Endothelial cell of umbilical vein (primary cell): Measurements from ENCODE around the gene FAM185A. TPM values are rescaled to one million over a fixed set of nuclear protein-coding genes. Genes with fewer than 3 reads are reported as not detected.
"Not testable (repeated sequence)": the region's sequence is repeated elsewhere in the genome, so short reads cannot be mapped to it uniquely, and the experiment has no call there.

Experiments used
- BruUV-seq: library from RNA; stranded (reverse); fragments of 400-500 nt; replicated peaks from 2 replicates; lab custom pipeline; 2021; lab: Mats Ljungman, UMichigan
- CTCF ChIA-PET: fragments of 300-600, 350-600 bp; sonication (Branson Sonifier 250); formaldehyde crosslinking; loops from one replicate; lab custom pipeline; 2021; ENCODE audit warnings: antibody characterized with exemption, inconsistent platforms; lab: Charles Lee
- POLR2A ChIA-PET: fragments of 300-600, 350-600 bp; sonication (Branson Sonifier 250); formaldehyde crosslinking; loops from one replicate; lab custom pipeline; 2021; ENCODE audit warnings: antibody characterized with exemption, inconsistent platforms; lab: Charles Lee
- DNase-seq: peaks from one replicate; pipeline ENCODE4 v3.0.0-alpha.2; 2011; ENCODE audit warnings: low read depth, low spot score
- FAIRE-seq: peaks from 2 replicates; lab custom pipeline; 2011; peaks lifted over from hg19 to GRCh38; lab: Jason Lieb, UNC
- H2AFZ ChIP-seq: 2 replicates; pipeline ENCODE4 v1.6.0; 2012; ENCODE audit warnings: low read depth, low read length, control low read depth, inconsistent platforms
- H3K27ac ChIP-seq: 2 replicates; pipeline ENCODE4 v1.5.1; 2011; ENCODE audit warnings: low read depth, mild to moderate bottlenecking, control low read depth, low read length, moderate library complexity; ENCODE audit not compliant: insufficient read depth
- H3K27me3 ChIP-seq, 2 experiments: 2 replicates each; pipeline versions ENCODE4 v1.6.0 to v1.6.1; 2011; ENCODE audit warnings: low read length in 2 of 2, mixed read lengths in 1 of 2; ENCODE audit not compliant: control insufficient read depth in 2 of 2, insufficient read depth in 2 of 2
- H3K36me3 ChIP-seq, 2 experiments: 2 replicates in 1 of 2; 3 replicates in 1 of 2; pipeline ENCODE4 v1.5.1; 2011; ENCODE audit warnings: low read length in 2 of 2, mild to moderate bottlenecking in 1 of 2, moderate library complexity in 1 of 2; ENCODE audit not compliant: control insufficient read depth in 2 of 2, insufficient read depth in 2 of 2; ENCODE audit errors: extremely low read depth in 1 of 2
- H3K4me1 ChIP-seq: 3 replicates; pipeline ENCODE4 v1.5.1; 2011; ENCODE audit warnings: mild to moderate bottlenecking, low read length; ENCODE audit not compliant: control insufficient read depth, insufficient read depth; ENCODE audit errors: extremely low read depth
- H3K4me2 ChIP-seq: 2 replicates; pipeline ENCODE4 v1.6.1; 2011; ENCODE audit warnings: low read length, control low read depth, mixed read lengths; ENCODE audit not compliant: insufficient read depth
- H3K4me3 ChIP-seq, 3 experiments: fragments of 200-600 bp in 1 of 3; sonication (generic), shearing (Covaris generic) in 1 of 3; replicated peaks in 1 of 3; 2 replicates each; pipeline ENCODE4 v1.5.1; 2011 to 2016; ENCODE audit warnings: control low read depth in 3 of 3, low read length in 3 of 3, mild to moderate bottlenecking in 2 of 3, inconsistent platforms in 1 of 3, low read depth in 1 of 3, moderate library complexity in 1 of 3; ENCODE audit not compliant: insufficient read depth in 1 of 3
- H3K79me2 ChIP-seq: 2 replicates; pipeline ENCODE4 v1.6.0; 2012; ENCODE audit warnings: low read length, inconsistent platforms; ENCODE audit not compliant: control insufficient read depth, insufficient read depth
- H3K9ac ChIP-seq: replicated peaks from 2 replicates; pipeline ENCODE3; 2011; ENCODE audit warnings: low read length, control low read depth; ENCODE audit not compliant: insufficient read depth; ENCODE audit errors: extremely low read depth
- H3K9me1 ChIP-seq: replicated peaks from 3 replicates; pipeline ENCODE4 v1.6.0; 2011; ENCODE audit warnings: mild to moderate bottlenecking, low read length; ENCODE audit not compliant: control insufficient read depth, insufficient read depth; ENCODE audit errors: extremely low read depth
- H3K9me3 ChIP-seq: replicated peaks from 2 replicates; pipeline ENCODE4 v1.5.1; 2012; ENCODE audit warnings: low read length, inconsistent platforms; ENCODE audit not compliant: control insufficient read depth, insufficient read depth
- H4K20me1 ChIP-seq: replicated peaks from 2 replicates; pipeline ENCODE3; 2011; ENCODE audit warnings: mild to moderate bottlenecking, low read length; ENCODE audit not compliant: control insufficient read depth, insufficient read depth; ENCODE audit errors: extremely low read depth
- FOS ChIP-seq: IDR thresholded peaks from 2 replicates; pipeline ENCODE4 v1.6.1; 2011; ENCODE audit warnings: mild to moderate bottlenecking, low read length, moderate library complexity, borderline replicate concordance; ENCODE audit not compliant: insufficient read depth
- GATA2 ChIP-seq: IDR thresholded peaks from 2 replicates; pipeline ENCODE4 v1.7.0; 2011; ENCODE audit warnings: low read depth, mild to moderate bottlenecking, moderate library complexity, mixed read lengths, low read length; ENCODE audit not compliant: insufficient read length, insufficient read depth
- dilution Hi-C: fragments of 300-500 bp; cut with MboI; formaldehyde crosslinking; loops from one replicate; pipeline ENCODE4 v1.15.0; 2019; ENCODE audit warnings: low sequenced_read_pairs; ENCODE audit not compliant: extremely low pct_ligation_motif_present
- intact Hi-C: fragments of 100-400 bp; cut with micrococcal nuclease; formaldehyde crosslinking; loops from one replicate; pipeline ENCODE4 v1.10.0; 2022
- polyA plus RNA-seq, 4 experiments: library from polyadenylated mRNA; depleted of rRNA in 3 of 4; stranded (reverse) in 3 of 4; unstranded in 1 of 4; fragments of >200 nt; gene quantifications; 2 replicates each; pipeline versions ENCODE4 v1.2.1 to v1.2.3, GENCODE V29; 2011 to 2012; ENCODE audit warnings: missing spikeins in 1 of 4
- total RNA-seq: library from RNA; stranded (reverse); gene quantifications from 2 replicates; pipeline ENCODE4 v1.2.3, GENCODE V29; 2021

Gene FAM185A
- total and polyA plus RNA-seq, 2 donors (not counting 3 experiments of a cell fraction or from before 2014, with no cell fraction given), result 5.4 to 7.6 TPM

- H3K9me1 ChIP-seq, H3K36me3 ChIP-seq, CTCF ChIA-PET, H3K4me2 ChIP-seq, H3K27me3 ChIP-seq, BruUV-seq, H3K4me3 ChIP-seq, H2AFZ ChIP-seq, POLR2A ChIA-PET, FAIRE-seq, H3K9ac ChIP-seq, H3K9me3 ChIP-seq, dilution Hi-C loops, H3K79me2 ChIP-seq, H4K20me1 ChIP-seq: not testable (repeated sequence)
- DNase-seq, result peak; percentile 55
- Histone ChIP-seq H3K4me1 (peaks cover 11% of the 10 kb centered on the region), H3K27ac (peak overlapping the region; percentile 55)
- intact Hi-C loops, result loop anchor here (2.0 kb wide), 1 partner anchor 78 kb away; no protein-coding TSS in a partner anchor
- peak; percentile 31 for TF ChIP-seq FOS
Observed at GRCh38 chr7:102794567-102794966, 45.8 kb downstream of the FAM185A start.

- H2AFZ ChIP-seq, CTCF ChIA-PET, H3K9ac ChIP-seq, H3K9me1 ChIP-seq, H4K20me1 ChIP-seq, H3K4me2 ChIP-seq, H3K27me3 ChIP-seq, POLR2A ChIA-PET, H3K9me3 ChIP-seq, H3K36me3 ChIP-seq, BruUV-seq, H3K79me2 ChIP-seq, DNase-seq, H3K4me3 ChIP-seq, dilution Hi-C loops: not testable (repeated sequence)
- peak; percentile 46 for TF ChIP-seq GATA2
- peak; percentile 50 for FAIRE-seq
- peaks cover 11% of the 10 kb centered on the region for H3K4me1 ChIP-seq
- intact Hi-C loops, result loop anchor here (2.0 kb wide), 1 partner anchor 77 kb away; no protein-coding TSS in a partner anchor
- peak overlapping the region; percentile 55 for H3K27ac ChIP-seq
Observed at GRCh38 chr7:102795987-102796595, 47.3 kb downstream of the FAM185A start.
